ENCODE results near the gene DYNLT5. TPM values are rescaled to one million over a fixed set of nuclear protein-coding genes. Genes with fewer than 3 reads are reported as not detected.

The DYNLT5 gene
- polyA plus RNA-seq, 1 donor (not counting 4 experiments of a cell fraction or from before 2014, with no cell fraction given): not detected

GRCh38 chr1:66767626-66768025 is 15.4 kb downstream of the DYNLT5 start:
- dilution Hi-C loops (cut with MboI; ENCODE audit: extremely low pct_ligation_motif_present, low sequenced_read_pairs): no loop called here
- no peak for FAIRE-seq

GRCh38 chr1:66768965-66769364 is 16.7 kb downstream of the DYNLT5 start:
- Histone ChIP-seq H3K27ac (ENCODE audit: control insufficient read depth, insufficient read depth, low read length) (no peak overlapping the region), H4K20me1 (ENCODE audit: control insufficient read depth, extremely low read depth, insufficient read depth, low read length) (no peaks in the 10 kb centered on the region), H3K27me3 (ENCODE audit: control insufficient read depth, extremely low read depth, insufficient read depth, low read length) (no peaks in the 10 kb centered on the region), H3K4me1 (ENCODE audit: control insufficient read depth, extremely low read depth, insufficient read depth, low read length) (no peaks in the 10 kb centered on the region), H3K9ac (ENCODE audit: control insufficient read depth, extremely low read depth, insufficient read depth, low read length) (no peak overlapping the region), H3K9me1 (ENCODE audit: control insufficient read depth, extremely low read depth, insufficient read depth, low read length) (no peaks in the 10 kb centered on the region), H3K4me2 (ENCODE audit: control insufficient read depth, extremely low read depth, insufficient read depth, low read depth, low read length) (no peak overlapping the region), H3K79me2 (ENCODE audit: control insufficient read depth, insufficient read depth, low read length) (no peaks in the 10 kb centered on the region), H3K4me3 (ENCODE audit: control insufficient read depth in 2 of 3, extremely low read depth in 1 of 3, insufficient read depth in 2 of 3, low read depth in 1 of 3, low read length in 3 of 3) (no peak overlapping the region), H3K36me3 (ENCODE audit: control insufficient read depth in 2 of 2, extremely low read depth in 1 of 2, insufficient read depth in 2 of 2, low read length in 2 of 2) (no peaks in the 10 kb centered on the region), H3K9me3 (ENCODE audit: control insufficient read depth, low read depth, low read length) (no peaks in the 10 kb centered on the region), H2AFZ (ENCODE audit: control insufficient read depth, low read length) (no peak overlapping the region)
- DNase-seq (ENCODE audit: low read depth, low spot score) (no peak), FAIRE-seq (no peak)
- dilution Hi-C loops (cut with MboI; ENCODE audit: extremely low pct_ligation_motif_present, low sequenced_read_pairs): no loop called here
- TF ChIP-seq CTCF (optimal IDR thresholded peaks at IDR 0.05 in 1 of 3, IDR thresholded peaks at IDR 0.05 in 1 of 3, conservative IDR thresholded peaks at IDR 0.05 in 1 of 3; ENCODE audit: extremely low read depth in 1 of 3, insufficient read depth in 2 of 3, low read length in 3 of 3) (no peak), EZH2 (IDR thresholded peaks at IDR 0.05; ENCODE audit: low read length) (no peak)

More at GRCh38 chr1:66767626-66768025, 15.4 kb downstream of the DYNLT5 start:
- no peak overlapping the region for H2AFZ ChIP-seq (ENCODE audit: control insufficient read depth, low read length)
- H3K27me3 ChIP-seq (ENCODE audit: control insufficient read depth, extremely low read depth, insufficient read depth, low read length): no peaks in the 10 kb centered on the region
- no peak overlapping the region for H3K4me2 ChIP-seq (ENCODE audit: control insufficient read depth, extremely low read depth, insufficient read depth, low read depth, low read length)
- H3K4me1 ChIP-seq (ENCODE audit: control insufficient read depth, extremely low read depth, insufficient read depth, low read length): no peaks in the 10 kb centered on the region
- no peaks in the 10 kb centered on the region for H3K9me3 ChIP-seq (ENCODE audit: control insufficient read depth, low read depth, low read length)
- no peak overlapping the region for H3K27ac ChIP-seq (ENCODE audit: control insufficient read depth, insufficient read depth, low read length)
- DNase-seq (ENCODE audit: low read depth, low spot score): no peak
- no peaks in the 10 kb centered on the region for H4K20me1 ChIP-seq (ENCODE audit: control insufficient read depth, extremely low read depth, insufficient read depth, low read length)
- H3K36me3 ChIP-seq (ENCODE audit: control insufficient read depth in 2 of 2, extremely low read depth in 1 of 2, insufficient read depth in 2 of 2, low read length in 2 of 2): no peaks in the 10 kb centered on the region
- no peak overlapping the region for H3K4me3 ChIP-seq (ENCODE audit: control insufficient read depth in 2 of 3, extremely low read depth in 1 of 3, insufficient read depth in 2 of 3, low read depth in 1 of 3, low read length in 3 of 3)
- TF ChIP-seq CTCF (optimal IDR thresholded peaks at IDR 0.05 in 1 of 3, IDR thresholded peaks at IDR 0.05 in 1 of 3, conservative IDR thresholded peaks at IDR 0.05 in 1 of 3; ENCODE audit: extremely low read depth in 1 of 3, insufficient read depth in 2 of 3, low read length in 3 of 3): no peak
- TF ChIP-seq EZH2 (IDR thresholded peaks at IDR 0.05; ENCODE audit: low read length): no peak
- no peak overlapping the region for H3K9ac ChIP-seq (ENCODE audit: control insufficient read depth, extremely low read depth, insufficient read depth, low read length)
- H3K79me2 ChIP-seq (ENCODE audit: control insufficient read depth, insufficient read depth, low read length): no peaks in the 10 kb centered on the region
- no peaks in the 10 kb centered on the region for H3K9me1 ChIP-seq (ENCODE audit: control insufficient read depth, extremely low read depth, insufficient read depth, low read length)

Data from keratinocyte (primary cell).